T-helper 2 cell treated with Interferon-gamma antibody and Interleukin-4, amounts not matched to agents 5 μg/mL and 100 μg/mL, for 36 hours (primary cell): ENCODE measurements around the gene MYCN.
"Not testable (repeated sequence)": the region's sequence is repeated elsewhere in the genome, so short reads cannot be mapped to it uniquely, and the experiment has no call there.

Experiments
- DNase-seq: peaks from one replicate; pipeline ENCODE4 v3.0.0; 2021; ENCODE audit warnings: low spot score
- H3K27ac Mint-ChIP-seq: one replicate; pipeline ENCODE4 v1.8.0; 2021; ENCODE audit warnings: mild to moderate bottlenecking, mixed read lengths
- H3K27me3 Mint-ChIP-seq: one replicate; pipeline ENCODE4 v1.8.0; 2021; ENCODE audit warnings: low read depth, mixed read lengths
- H3K36me3 Mint-ChIP-seq: one replicate; pipeline ENCODE4 v1.8.0; 2021; ENCODE audit warnings: low read depth, mixed read lengths
- H3K4me1 Mint-ChIP-seq: one replicate; pipeline ENCODE4 v1.8.0; 2021; ENCODE audit warnings: low read depth, mixed read lengths
- H3K4me3 Mint-ChIP-seq: one replicate; pipeline ENCODE4 v1.8.0; 2022; ENCODE audit warnings: mild to moderate bottlenecking, moderate library complexity, mixed read lengths
- H3K9me3 Mint-ChIP-seq: one replicate; pipeline ENCODE4 v1.8.0; 2021; ENCODE audit warnings: mixed read lengths

Gene MYCN

DNA sequence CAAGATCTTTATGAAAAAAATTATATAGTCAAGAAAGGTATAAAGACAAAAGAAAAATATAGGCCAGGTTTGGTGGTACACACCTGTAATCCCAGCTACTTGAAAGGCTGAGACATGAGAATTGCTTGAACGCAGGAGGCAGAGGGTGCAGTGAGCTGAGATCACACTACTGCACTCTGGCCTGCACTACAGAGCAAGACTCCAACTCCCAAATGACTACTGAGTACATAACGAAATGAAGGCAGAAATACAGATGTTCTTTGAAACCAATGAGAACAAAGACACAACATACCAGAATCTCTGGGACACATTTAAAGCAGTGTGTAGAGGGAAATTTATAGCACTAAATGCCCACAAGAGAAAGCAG, 19.8 kb downstream of the MYCN start:
- H3K27me3 Mint-ChIP-seq, H3K36me3 Mint-ChIP-seq, H3K4me1 Mint-ChIP-seq, H3K27ac Mint-ChIP-seq, H3K9me3 Mint-ChIP-seq, DNase-seq, H3K4me3 Mint-ChIP-seq: not testable (repeated sequence)

DNA sequence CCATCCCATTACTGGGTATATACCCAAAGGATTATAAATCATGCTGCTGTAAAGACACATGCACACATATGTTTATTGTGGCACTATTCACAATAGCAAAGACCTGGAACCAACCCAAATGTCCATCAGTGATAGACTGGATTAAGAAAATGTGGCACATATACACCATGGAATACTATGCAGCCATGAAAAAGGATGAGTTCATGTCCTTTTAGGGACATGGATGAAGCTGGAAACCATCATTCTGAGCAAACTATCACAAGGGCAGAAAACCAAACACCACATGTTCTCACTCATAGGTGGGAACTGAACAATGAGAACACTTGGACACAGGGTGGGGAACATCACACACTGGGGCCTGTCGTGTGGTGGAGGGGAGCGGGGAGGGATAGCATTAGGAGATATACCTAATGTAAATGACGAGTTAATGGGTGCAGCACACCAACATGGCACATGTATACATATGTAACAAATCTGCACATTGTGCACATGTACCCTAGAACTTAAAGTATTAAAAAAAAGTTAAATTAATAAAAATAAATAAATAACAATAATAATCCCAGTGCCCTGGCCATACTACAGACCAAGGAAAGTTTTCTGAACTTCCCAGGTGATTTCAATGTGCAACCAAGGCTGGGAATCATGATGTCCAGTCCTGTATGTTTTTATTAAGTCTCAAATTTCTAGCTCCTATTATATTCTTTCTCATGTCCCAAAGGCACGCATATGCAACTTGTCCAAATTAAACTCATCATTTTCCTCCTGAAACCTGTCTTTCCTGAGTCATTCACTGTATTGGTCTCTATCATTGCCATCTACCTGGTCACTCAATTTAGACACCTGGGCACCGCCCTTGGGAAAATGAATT, 23.0 kb downstream of the MYCN start:
- DNase-seq, H3K9me3 Mint-ChIP-seq, H3K36me3 Mint-ChIP-seq, H3K27ac Mint-ChIP-seq, H3K27me3 Mint-ChIP-seq, H3K4me3 Mint-ChIP-seq: not testable (repeated sequence)
- H3K4me1 Mint-ChIP-seq, result peaks cover 16% of the 10 kb centered on the region

DNA sequence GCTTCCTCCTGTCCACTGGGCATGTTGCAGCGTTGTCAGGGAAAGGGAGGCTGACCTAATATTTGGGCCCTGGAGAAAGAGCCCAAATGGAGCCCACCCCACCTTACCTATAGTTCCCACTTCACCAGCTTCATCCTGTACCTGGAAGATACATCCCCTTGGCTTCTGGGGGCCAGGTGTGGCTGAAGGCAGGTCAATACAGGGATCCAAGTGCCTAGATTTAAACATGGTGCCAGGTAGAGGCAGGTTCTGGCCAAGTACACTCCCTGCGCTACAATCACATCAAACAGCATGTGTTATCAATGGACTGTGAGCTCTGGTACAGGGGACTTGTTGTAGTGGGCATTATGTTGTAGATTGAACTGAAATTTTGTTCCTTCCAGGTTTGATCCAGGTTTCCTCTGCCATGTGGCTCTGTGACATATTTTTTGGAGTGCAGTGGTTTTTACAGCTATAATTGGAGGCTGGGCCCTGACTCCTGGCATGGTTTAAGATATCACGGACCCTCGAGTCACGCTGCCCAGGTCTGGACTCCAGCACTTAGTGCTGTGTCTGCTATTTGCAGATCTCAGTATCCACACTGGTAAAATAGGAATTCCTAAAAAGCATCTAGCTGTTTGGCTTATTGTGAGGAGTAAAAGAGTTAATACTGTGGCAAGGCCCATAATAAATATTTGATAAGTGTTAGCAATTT, 23.8 kb downstream of the MYCN start:
- Mint-ChIP-seq H3K27me3 (no peaks in the 10 kb centered on the region), H3K4me3 (no peak overlapping the region), H3K9me3 (no peaks in the 10 kb centered on the region), H3K27ac (no peak overlapping the region), H3K36me3 (no peaks in the 10 kb centered on the region), H3K4me1 (peaks cover 16% of the 10 kb centered on the region)
- DNase-seq, result no peak

DNA sequence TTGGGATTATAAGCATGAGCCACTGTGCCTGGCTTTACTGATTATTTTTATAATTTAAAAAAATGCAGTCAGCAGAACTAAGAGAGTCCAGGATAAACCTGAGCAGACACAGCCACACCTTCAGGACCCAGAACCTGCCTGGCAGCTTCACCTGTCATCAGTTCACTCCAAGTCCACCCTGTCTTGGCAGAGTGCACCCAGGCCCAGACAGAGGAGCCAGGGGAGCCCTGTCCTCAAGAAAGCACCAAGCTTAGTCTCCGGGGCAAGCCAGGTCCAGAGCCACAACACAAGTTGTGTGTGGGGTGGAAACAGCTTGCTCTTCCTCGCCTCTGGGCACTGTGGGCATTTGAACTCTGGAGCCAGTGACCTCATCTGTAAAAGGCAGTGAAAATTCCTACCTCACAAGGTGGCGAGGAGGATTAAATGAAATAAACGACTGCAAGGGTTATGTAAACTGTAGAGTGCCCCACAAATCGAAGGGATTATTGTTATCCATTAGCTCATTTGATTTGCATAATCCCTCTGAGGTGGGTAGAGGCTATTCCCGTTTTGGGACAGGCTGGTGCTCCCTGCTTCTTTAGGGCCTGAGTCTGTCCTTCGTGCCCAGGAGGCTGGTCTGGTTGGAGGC, 24.7 kb downstream of the MYCN start:
- Mint-ChIP-seq H3K27me3 (no peaks in the 10 kb centered on the region), H3K36me3 (no peaks in the 10 kb centered on the region), H3K9me3 (no peaks in the 10 kb centered on the region), H3K4me3 (no peak overlapping the region), H3K27ac (no peak overlapping the region), H3K4me1 (peaks cover 19% of the 10 kb centered on the region)
- DNase-seq, result no peak

DNA sequence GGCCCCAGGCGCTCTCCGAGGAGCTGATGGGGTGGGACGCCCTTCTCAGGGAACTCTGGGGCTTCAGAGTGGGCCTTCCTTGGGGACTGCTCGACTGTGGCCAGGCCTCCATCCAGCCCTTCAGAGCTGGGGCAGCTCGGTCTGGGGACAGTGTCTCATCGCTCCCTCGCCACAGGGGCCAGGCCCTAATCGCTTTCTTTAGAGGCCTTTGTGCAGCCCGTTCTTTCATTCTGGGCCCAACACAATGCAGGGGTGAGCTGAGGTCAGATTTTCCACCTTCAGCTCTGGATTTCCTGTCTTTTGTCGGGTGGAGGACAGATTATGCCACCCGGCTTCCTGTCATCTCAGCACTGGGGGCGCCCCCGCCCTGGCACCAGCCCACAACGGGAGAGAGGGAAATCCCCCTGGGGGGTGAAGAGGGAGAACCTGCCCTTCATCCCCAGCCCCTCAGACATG, 25.2 kb downstream of the MYCN start:
- Mint-ChIP-seq H3K4me3 (peak overlapping the region; percentile 42), H3K9me3 (no peaks in the 10 kb centered on the region), H3K36me3 (no peaks in the 10 kb centered on the region), H3K27me3 (no peaks in the 10 kb centered on the region), H3K4me1 (peaks cover 19% of the 10 kb centered on the region), H3K27ac (peak overlapping the region; percentile 43)
- peak; percentile 42 for DNase-seq

DNA sequence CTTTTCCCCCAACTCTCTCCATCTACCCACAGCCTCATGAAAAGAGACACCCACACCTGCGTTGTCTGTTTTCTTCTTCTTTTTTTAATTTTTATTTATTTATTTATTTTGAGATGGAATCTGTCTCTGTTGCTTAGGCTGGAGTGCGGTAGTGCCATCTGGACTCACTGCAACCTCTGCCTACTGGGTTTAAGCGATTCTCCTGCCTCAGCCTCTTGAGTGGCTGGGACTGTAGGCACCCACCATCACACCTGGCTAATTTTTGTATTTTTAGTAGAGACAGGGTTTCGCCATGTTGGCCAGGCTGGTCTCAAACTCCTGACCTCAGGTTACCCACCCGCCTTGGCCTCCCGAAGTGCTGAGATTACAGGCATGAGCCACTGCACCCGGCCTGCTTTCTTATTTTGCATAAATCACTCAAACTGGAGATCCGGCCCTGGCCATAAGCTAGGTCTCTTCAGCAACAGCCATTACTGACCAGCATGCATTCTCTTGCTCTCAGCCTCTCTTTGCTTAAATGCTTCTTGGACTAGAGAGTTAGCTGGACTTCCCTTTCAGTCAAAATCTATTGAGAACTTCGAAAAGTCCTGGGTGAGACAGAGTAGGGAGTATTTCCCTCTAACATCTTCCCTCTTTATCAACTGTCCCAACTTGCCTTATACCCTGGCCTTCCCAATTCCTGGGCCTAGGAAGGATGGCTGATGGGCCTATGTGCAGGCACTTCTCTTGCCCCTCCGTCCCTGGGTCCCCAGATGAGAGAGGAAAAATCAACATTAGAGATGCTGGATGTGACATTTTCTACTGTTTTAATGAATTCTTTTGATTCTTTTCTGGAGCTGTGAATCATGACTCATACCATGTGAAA, 27.3 kb downstream of the MYCN start:
- Mint-ChIP-seq H3K27ac (no peak overlapping the region), H3K4me3 (no peak overlapping the region), H3K9me3 (no peaks in the 10 kb centered on the region), H3K36me3 (no peaks in the 10 kb centered on the region), H3K27me3 (no peaks in the 10 kb centered on the region), H3K4me1 (peaks cover 19% of the 10 kb centered on the region)
- no peak for DNase-seq

DNA sequence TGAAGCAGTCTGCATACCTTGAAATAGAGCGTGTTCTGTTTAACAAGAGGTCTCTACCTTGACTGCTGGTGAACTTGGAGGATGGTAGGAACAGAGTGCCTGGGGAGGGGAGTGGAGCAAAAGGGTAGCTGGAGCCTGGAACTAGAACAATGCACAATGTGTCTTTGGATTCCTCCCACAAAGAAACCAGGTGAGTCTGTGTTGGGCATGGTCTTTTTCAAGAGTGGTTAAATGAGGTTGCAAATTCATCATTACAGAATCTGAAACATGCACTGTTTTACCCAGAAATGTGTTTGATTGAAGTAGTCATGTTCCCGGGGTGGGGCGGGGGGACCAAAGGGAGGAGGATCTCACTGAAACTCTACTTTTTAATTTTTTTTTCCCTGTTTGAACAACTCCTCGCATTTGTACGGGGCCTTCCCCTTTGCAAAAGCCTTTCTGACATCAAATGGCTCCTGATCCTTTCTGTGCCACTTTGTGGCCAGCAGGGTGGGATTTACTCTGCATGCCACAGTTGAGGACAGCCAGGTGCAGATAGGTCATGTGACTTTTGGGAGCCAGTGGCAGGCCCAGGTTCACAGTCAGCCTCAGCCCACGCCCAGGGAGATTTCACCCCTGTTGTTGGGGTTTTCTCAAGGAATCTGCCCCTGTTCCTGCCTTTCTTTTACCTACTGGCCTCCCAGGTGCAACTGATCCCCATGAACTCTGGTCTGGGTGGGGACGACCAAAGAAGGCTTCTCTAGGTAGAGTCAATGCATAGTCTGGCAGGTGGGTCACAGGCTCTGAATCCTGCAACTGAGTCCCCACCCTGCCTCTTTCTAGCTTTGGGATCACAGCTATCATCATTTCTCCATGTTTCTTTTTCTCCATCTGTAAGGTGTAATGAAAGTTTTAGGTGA, 28.2 kb downstream of the MYCN start:
- peak; percentile 6 for DNase-seq
- H3K4me3 Mint-ChIP-seq, result no peak overlapping the region
- H3K27ac Mint-ChIP-seq, result no peak overlapping the region
- H3K27me3 Mint-ChIP-seq, result no peaks in the 10 kb centered on the region
- H3K9me3 Mint-ChIP-seq, result no peaks in the 10 kb centered on the region
- H3K36me3 Mint-ChIP-seq, result no peaks in the 10 kb centered on the region
- peaks cover 19% of the 10 kb centered on the region for H3K4me1 Mint-ChIP-seq

DNA sequence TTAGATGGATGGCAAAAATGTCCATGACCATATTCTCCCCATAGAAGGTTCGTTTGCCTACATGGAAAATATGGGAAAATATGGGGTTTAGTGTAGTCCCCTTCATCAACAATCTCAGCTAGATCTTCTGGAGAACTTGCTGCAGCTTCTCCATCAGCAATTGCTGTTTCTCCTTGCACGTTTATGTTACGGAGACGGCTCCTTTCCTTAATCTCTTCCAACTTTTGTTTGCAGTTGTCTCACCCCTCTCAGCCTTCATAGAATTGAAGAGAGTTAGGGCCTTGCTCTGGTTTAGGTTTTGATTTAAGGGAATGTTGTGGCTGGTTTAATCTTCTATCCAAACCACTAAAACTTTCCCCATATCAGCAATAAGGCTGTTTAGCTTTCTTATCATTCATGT, 28.9 kb downstream of the MYCN start:
- Mint-ChIP-seq H3K4me1 (peaks cover 19% of the 10 kb centered on the region), H3K4me3 (no peak overlapping the region), H3K27me3 (no peaks in the 10 kb centered on the region), H3K9me3 (no peaks in the 10 kb centered on the region), H3K27ac (no peak overlapping the region), H3K36me3 (no peaks in the 10 kb centered on the region)
- no peak for DNase-seq

DNA sequence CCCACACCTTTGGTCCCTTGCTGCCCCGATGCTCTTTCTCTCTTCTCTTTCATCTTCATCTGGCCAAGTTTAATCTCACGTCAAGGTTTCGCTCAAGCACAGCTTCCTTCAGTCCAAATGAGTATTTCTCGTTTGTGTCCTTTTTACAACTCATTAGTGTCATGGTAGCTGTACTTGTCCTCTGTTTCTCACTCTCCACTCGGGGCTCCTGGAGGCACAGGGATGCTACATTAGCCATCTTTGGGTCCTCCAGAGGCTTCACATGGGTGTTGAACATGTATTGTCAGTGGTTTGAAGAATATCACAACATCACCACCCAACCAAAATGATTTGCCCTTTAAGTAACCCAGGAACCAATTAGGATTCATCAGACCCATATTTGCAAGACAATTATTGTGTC, 30.4 kb downstream of the MYCN start:
- Mint-ChIP-seq H3K4me3 (no peak overlapping the region), H3K9me3 (no peaks in the 10 kb centered on the region), H3K4me1 (peaks cover 16% of the 10 kb centered on the region), H3K36me3 (no peaks in the 10 kb centered on the region), H3K27ac (no peak overlapping the region), H3K27me3 (no peaks in the 10 kb centered on the region)
- DNase-seq, result no peak

DNA sequence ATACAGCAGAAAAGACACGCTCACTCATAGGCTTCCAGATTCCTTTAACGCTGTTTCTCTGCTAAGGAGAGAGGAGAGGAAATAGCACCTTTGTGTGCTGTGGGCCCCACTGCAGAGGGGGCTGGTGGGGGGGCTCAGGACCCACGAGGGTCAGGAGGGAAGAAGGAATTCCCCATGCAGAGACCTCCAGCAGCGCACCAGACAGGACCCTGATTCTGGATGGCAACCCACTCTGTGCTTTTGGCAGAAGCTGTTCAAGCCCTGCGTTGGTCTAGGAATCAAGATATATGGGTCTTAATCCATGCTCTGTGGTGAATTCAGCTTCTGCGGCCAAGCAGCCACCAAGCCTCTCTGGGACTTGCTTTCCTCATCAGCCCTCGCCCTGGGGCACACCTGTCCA, 31.0 kb downstream of the MYCN start:
- H3K4me1 Mint-ChIP-seq, result peaks cover 9% of the 10 kb centered on the region
- no peak overlapping the region for H3K4me3 Mint-ChIP-seq
- H3K27me3 Mint-ChIP-seq, result no peaks in the 10 kb centered on the region
- no peaks in the 10 kb centered on the region for H3K36me3 Mint-ChIP-seq
- no peak for DNase-seq
- H3K27ac Mint-ChIP-seq, result no peak overlapping the region
- no peaks in the 10 kb centered on the region for H3K9me3 Mint-ChIP-seq

DNA sequence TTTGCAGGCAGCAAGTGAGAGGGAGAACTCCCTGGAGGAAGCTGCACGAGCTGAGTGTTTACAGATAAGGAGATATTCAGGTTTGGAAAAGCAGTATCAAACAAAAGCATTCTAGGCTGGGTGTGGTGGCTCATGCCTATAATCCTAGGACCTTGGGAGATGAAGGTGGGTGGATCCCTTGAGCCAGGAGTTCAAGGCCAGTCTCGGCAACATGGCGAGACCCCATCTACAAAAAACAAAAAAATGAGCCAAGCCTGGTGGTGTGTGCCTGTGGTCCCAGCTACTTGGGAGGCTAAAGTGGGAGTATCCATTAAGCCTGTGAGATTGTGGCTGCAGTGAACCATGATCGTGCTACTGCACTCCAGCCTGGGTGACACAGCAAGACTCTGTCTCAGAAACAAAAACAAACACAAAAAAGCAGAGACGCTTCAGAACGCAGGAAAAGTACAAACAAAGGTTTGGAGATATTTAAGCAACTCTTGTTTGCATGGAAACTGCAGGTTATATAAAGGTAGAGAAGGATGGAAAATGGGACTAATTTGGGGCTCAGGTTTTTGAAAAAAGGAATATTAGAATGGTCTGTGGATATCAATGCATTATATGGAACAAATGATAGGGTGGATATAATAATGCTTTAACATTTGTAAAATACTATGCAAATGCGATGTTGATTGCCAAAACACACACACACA, 31.6 kb downstream of the MYCN start:
- no peak for DNase-seq
- Mint-ChIP-seq H3K27ac (no peak overlapping the region), H3K4me1 (peaks cover 8% of the 10 kb centered on the region), H3K27me3 (no peaks in the 10 kb centered on the region), H3K9me3 (no peaks in the 10 kb centered on the region), H3K36me3 (no peaks in the 10 kb centered on the region), H3K4me3 (no peak overlapping the region)

DNA sequence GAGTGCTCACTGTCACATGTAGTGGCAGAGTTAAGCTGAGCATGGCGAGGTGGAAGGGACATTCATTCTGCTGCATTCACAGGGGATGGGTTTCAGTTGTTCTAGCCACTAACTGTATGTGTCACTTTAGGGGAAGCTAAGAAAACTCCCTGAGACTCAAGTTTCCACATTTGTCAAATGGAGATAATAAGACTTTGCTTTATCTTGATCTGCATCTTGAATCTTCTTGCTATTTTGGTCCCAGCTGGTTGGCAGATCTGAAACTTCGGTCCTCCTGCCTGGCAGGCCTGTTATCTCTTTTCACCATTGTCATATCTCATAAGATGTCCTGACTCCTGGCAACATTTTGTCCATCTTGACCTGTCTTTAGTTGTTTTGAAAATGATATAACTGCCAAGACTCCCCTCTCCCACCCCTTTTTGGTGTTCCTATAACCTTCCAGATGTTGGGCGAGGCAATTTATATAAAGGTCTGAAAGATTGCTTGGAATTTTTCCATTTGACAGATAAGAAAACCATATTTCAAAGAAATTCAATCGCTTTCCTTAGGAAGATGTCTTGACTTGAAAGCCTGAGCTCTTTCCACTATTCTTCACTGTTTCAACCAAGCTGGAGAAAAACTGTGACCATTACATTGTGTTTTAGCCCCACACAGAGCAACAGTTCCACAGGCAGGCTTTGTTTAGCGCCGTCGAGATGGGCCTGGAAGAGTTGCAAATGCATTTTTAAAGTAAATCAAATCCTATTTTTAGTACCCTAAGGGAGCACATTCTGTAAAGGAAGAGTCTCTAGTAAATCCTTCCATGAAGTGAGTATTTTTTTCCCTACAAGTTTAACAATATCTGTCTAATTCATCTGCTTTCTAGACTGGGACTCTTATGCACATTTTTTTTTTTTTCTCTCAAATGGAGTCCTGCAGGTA, 33.4 kb downstream of the MYCN start:
- Mint-ChIP-seq H3K36me3 (no peaks in the 10 kb centered on the region), H3K4me1 (peaks cover 3% of the 10 kb centered on the region), H3K27me3 (no peaks in the 10 kb centered on the region), H3K9me3 (no peaks in the 10 kb centered on the region), H3K27ac (no peak overlapping the region), H3K4me3 (no peak overlapping the region)
- DNase-seq, result peak; percentile 7
